IMR-90 (cell line): ENCODE results near the gene PLB1.

Source experiments
- CTCF ChIP-seq: conservative IDR thresholded peaks from 2 replicates; pipeline ENCODE4 v1.5.1; 2012; ENCODE audit warnings: mild to moderate bottlenecking, low read depth, low read length, improper control_type of control experiment
- RAD21 ChIP-seq: IDR thresholded peaks from 2 replicates; pipeline ENCODE4 v1.6.1; 2012; ENCODE audit warnings: low read length, improper control_type of control experiment
- RCOR1 ChIP-seq: IDR thresholded peaks from 2 replicates; pipeline ENCODE4 v1.6.1; 2012; ENCODE audit warnings: mild to moderate bottlenecking, low read length, improper control_type of control experiment; ENCODE audit not compliant: insufficient replicate concordance

- no peak for TF ChIP-seq CTCF
- no peak for TF ChIP-seq RAD21
- no peak for TF ChIP-seq RCOR1
These were observed 96.6 kb downstream of the PLB1 start for GRCh38 chr2:28592481-28592880.
